Gastrocnemius medialis (tissue), 4 donors: Measurements from ENCODE around the gene CIART. TPM values are rescaled to one million over a fixed set of nuclear protein-coding genes. Genes with fewer than 3 reads are reported as not detected.

Source experiments
- ATAC-seq, 2 donors: fragments of 150-250 bp; one replicate each; pipeline ENCODE4 v1.9.1; 2016
- DNase-seq, 2 donors: peaks; one replicate each; pipeline ENCODE4 v3.0.0-alpha.2; 2019
- H3K27ac ChIP-seq, 4 donors: fragments of 200-600 bp; sonication (generic); 1 replicate in 1 of 4; 2 replicates in 3 of 4; pipeline ENCODE4 v1.5.1; 2016 to 2018; ENCODE audit warnings: mild to moderate bottlenecking in 2 of 4, moderate library complexity in 1 of 4
- H3K27me3 ChIP-seq, 3 donors: fragments of 200-600 bp; sonication (generic) in 2 of 3; 1 replicate in 1 of 3; 2 replicates in 2 of 3; pipeline versions ENCODE4 v1.5.1 to v1.6.0; 2016 to 2019; ENCODE audit warnings: mild to moderate bottlenecking in 1 of 3, moderate library complexity in 1 of 3
- H3K36me3 ChIP-seq, 2 donors: fragments of 200-600 bp; sonication (generic) in 1 of 2; one replicate each; pipeline ENCODE4 v1.5.1; 2017 to 2018
- H3K4me1 ChIP-seq, 2 donors: fragments of 200-600 bp; sonication (generic) in 1 of 2; one replicate each; pipeline ENCODE4 v1.5.1; 2016 to 2017; ENCODE audit warnings: mild to moderate bottlenecking in 2 of 2
- H3K4me3 ChIP-seq, 4 donors: fragments of 200-600 bp; sonication (generic) in 3 of 4; 1 replicate in 1 of 4; 2 replicates in 3 of 4; pipeline ENCODE4 v1.5.1; 2016 to 2019; ENCODE audit warnings: mild to moderate bottlenecking in 2 of 4
- H3K9me3 ChIP-seq, 3 donors: fragments of 200-600 bp; sonication (generic) in 2 of 3; 1 replicate in 1 of 3; 2 replicates in 2 of 3; pipeline ENCODE4 v1.5.1; 2016 to 2019
- POLR2A ChIP-seq, 2 donors: fragments of 450-650 bp; IDR thresholded peaks; one replicate each; pipeline ENCODE4 v1.6.1; 2017; ENCODE audit warnings: antibody characterized with exemption in 2 of 2, mild to moderate bottlenecking in 2 of 2, moderate library complexity in 2 of 2
- in situ Hi-C, 4 donors: fragments of 200-750 bp; cut with MboI; loops; one replicate each; pipeline versions ENCODE4 v1.15.0 to v1.8.0; 2017; ENCODE audit warnings: low sequenced_read_pairs in 4 of 4
- intact Hi-C: fragments of 100-400 bp; cut with DNase I; formaldehyde crosslinking; loops from one replicate; pipeline ENCODE4 v1.15.1; 2023; ENCODE audit warnings: low total_unique reads
- total RNA-seq, 4 donors: library from RNA; depleted of rRNA; stranded (reverse); fragments of >200 nt; gene quantifications; one replicate each; pipeline versions ENCODE4 v1.1.0 to v1.2.3, GENCODE V29; 2016
- TF ChIP-seq, protein P1 (sequence below), 5 experiments: fragments of 450-650 bp in 3 of 5; fragments of 200-600 bp in 2 of 5; sonication (generic) in 2 of 5; IDR thresholded peaks in 4 of 5; conservative IDR thresholded peaks in 1 of 5; 1 replicate in 4 of 5; 2 replicates in 1 of 5; pipeline ENCODE4 v1.5.1; 2016 to 2019; ENCODE audit warnings: antibody characterized with exemption in 5 of 5, mild to moderate bottlenecking in 3 of 5, moderate library complexity in 3 of 5

CIART gene
- total RNA-seq, 4 donors from 2014 or later: 8.2 to 15.8 (median 11.7) TPM

DNA sequence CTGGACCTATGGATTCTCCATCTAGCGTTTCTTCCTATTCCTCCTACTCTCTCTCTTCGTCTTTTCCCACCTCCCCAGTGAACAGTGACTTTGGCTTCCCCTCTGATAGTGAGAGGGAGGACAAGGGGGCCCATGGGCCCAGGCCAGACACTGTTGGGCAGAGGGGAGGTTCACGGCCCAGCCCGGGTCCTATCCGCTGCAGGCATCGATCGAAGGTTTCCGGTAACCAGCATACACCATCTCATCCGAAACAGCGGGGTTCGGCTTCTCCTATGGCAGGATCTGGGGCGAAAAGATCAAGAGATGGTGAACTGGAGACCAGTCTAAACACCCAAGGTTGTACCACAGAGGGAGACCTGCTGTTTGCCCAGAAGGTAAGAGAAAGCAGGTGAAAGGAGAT lies 906 bp downstream of the CIART start:
- intact Hi-C loops: loop anchor here (5.0 kb wide), 1 partner anchor 279 kb away; no protein-coding TSS in a partner anchor
- ATAC-seq: no peak

GRCh38 chr1:150288382-150288781 lies 6.0 kb downstream of the CIART start:
- no peak for TF ChIP-seq POLR2A (IDR thresholded peaks at IDR 0.05)
- TF ChIP-seq, protein P1, sequence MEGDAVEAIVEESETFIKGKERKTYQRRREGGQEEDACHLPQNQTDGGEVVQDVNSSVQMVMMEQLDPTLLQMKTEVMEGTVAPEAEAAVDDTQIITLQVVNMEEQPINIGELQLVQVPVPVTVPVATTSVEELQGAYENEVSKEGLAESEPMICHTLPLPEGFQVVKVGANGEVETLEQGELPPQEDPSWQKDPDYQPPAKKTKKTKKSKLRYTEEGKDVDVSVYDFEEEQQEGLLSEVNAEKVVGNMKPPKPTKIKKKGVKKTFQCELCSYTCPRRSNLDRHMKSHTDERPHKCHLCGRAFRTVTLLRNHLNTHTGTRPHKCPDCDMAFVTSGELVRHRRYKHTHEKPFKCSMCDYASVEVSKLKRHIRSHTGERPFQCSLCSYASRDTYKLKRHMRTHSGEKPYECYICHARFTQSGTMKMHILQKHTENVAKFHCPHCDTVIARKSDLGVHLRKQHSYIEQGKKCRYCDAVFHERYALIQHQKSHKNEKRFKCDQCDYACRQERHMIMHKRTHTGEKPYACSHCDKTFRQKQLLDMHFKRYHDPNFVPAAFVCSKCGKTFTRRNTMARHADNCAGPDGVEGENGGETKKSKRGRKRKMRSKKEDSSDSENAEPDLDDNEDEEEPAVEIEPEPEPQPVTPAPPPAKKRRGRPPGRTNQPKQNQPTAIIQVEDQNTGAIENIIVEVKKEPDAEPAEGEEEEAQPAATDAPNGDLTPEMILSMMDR (IDR thresholded peaks at IDR 0.05 in 4 of 5, conservative IDR thresholded peaks at IDR 0.05 in 1 of 5): no peak
- Histone ChIP-seq H3K27me3 (no peaks in the 10 kb centered on the region), H3K4me1 (peaks cover 14 to 22% of the 10 kb centered on the region in 2 donors), H3K36me3 (peaks cover 0 to 28% of the 10 kb centered on the region in 2 donors), H3K9me3 (no peaks in the 10 kb centered on the region), H3K4me3 (no peak overlapping the region), H3K27ac (peak overlapping the region in 1 of 4 donors; percentile 14)
- intact Hi-C loops: no loop called here
- in situ Hi-C loops: no loop called here
- ATAC-seq: no peak
- no peak for DNase-seq

More for the DNA sequence above, 906 bp downstream of the CIART start:
- Histone ChIP-seq H3K27ac (peak overlapping the region; percentile 93 to 97 (median 95)), H3K4me3 (peak overlapping the region; percentile 59 to 80 (median 72)), H3K9me3 (no peaks in the 10 kb centered on the region), H3K36me3 (peaks cover 0 to 25% of the 10 kb centered on the region in 2 donors), H3K27me3 (no peaks in the 10 kb centered on the region), H3K4me1 (peaks cover 27 to 34% of the 10 kb centered on the region in 2 donors)
- DNase-seq: no peak
- TF ChIP-seq POLR2A (IDR thresholded peaks at IDR 0.05): no peak
- TF ChIP-seq, protein P1 (IDR thresholded peaks at IDR 0.05 in 4 of 5, conservative IDR thresholded peaks at IDR 0.05 in 1 of 5): no peak
- in situ Hi-C loops: no loop called here

DNA sequence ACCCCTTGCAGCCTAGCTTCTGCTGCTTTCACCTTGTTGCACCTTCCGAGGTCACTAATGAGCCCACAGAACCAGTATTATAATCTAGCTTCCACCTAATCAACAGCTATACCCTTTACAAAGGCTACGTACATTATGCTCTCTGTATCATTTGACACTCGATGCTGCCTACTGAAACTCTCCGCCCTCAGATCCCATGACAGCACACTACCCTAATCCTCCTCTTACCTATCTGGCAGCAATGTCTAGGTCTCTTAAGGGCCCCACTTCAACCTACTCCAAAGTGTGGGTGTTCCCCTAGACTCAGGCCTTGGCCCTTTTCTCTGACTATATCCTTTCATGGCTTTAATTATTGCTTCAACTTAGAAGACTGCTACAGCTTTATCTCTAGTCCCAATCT lies 6.5 kb downstream of the CIART start:
- DNase-seq (no peak), ATAC-seq (no peak)
- no peaks in the 10 kb centered on the region for H3K9me3 ChIP-seq
- TF ChIP-seq POLR2A (IDR thresholded peaks at IDR 0.05): no peak
- intact Hi-C loops (no loop called here), in situ Hi-C loops (no loop called here)
- H3K27me3 ChIP-seq: no peaks in the 10 kb centered on the region
- H3K4me1 ChIP-seq: peaks cover 9 to 18% of the 10 kb centered on the region in 2 donors
- H3K27ac ChIP-seq: no peak overlapping the region
- peaks cover 0 to 28% of the 10 kb centered on the region in 2 donors for H3K36me3 ChIP-seq
- no peak overlapping the region for H3K4me3 ChIP-seq

DNA sequence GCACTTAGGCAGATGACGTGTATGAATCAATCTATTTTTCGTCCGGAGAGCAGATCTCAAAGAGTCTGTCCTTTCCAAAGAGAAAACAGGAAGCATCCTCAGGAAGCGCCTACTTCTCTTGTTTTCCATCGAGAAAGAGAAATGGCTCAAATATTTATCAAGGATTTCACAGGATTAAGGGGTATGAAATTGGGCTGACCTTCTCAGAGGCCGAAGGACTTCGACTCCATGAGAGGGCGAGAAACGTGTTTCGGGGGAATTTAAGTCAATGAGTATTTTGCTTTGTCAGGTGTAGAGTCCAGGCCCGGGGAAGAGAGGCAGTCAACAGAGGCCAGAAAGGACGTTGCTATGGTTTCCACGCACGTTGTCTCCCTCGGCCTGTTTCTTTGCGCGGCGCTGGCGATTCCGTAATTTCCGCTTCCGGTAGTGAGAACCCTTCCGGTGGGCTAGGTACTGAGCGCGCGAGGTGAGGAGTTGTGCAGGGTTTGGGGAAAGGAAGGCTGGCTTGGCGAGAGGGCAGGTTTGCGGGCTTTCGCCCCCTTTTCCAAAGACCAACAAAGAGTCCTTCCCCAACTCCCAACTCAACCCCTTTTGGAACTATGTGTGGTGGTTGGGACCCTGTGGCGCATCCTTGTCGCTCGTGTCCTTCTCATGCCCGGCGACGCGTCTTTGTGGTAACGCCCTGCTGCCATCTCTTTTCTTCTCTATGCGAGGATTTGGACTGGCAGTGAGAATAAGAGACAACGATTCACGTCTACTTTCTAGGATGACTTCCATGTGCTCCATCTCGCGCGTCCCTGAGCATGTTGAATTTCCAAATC lies 11.3 kb downstream of the CIART start, which contains the start of gene MRPS21:
Gene MRPS21 (plus strand): TSS at position 429 of the 821 bp plus-strand sequence. CDS start 506 bp downstream, outside the sequence.
- in situ Hi-C loops: no loop called here
- Histone ChIP-seq H3K27ac (peak within 1 kb of the TSS; percentile 82 to 88 (median 84)), H3K9me3 (no peaks in the 10 kb centered on the region), H3K4me3 (peak within 1 kb of the TSS; percentile 76 to 90 (median 84)), H3K4me1 (peaks cover 7 to 13% of the 10 kb centered on the region in 2 donors), H3K36me3 (peaks cover 0 to 18% of the 10 kb centered on the region in 2 donors), H3K27me3 (no peaks in the 10 kb centered on the region)
- peak; percentile 86 to 90 for DNase-seq
- TF ChIP-seq, protein P1 (IDR thresholded peaks at IDR 0.05 in 4 of 5, conservative IDR thresholded peaks at IDR 0.05 in 1 of 5): no peak
- TF ChIP-seq POLR2A (IDR thresholded peaks at IDR 0.05): peak; percentile 40 to 78
- intact Hi-C loops: no loop called here
- ATAC-seq: peak; percentile 99

GRCh38 chr1:150295476-150295875 lies 13.1 kb downstream of the CIART start:
- Histone ChIP-seq H3K27ac (no peak overlapping the region), H3K9me3 (no peaks in the 10 kb centered on the region), H3K36me3 (peaks cover 0 to 36% of the 10 kb centered on the region in 2 donors), H3K4me1 (peaks cover 7 to 13% of the 10 kb centered on the region in 2 donors), H3K4me3 (no peak overlapping the region), H3K27me3 (no peaks in the 10 kb centered on the region)
- TF ChIP-seq, protein P1 (IDR thresholded peaks at IDR 0.05 in 4 of 5, conservative IDR thresholded peaks at IDR 0.05 in 1 of 5): no peak
- no peak for TF ChIP-seq POLR2A (IDR thresholded peaks at IDR 0.05)
- DNase-seq: no peak
- in situ Hi-C loops: no loop called here
- intact Hi-C loops: no loop called here
- ATAC-seq: no peak
